Activated naive CD8-positive, alpha-beta T cell (primary cell): ENCODE data around the gene BLOC1S5.
"Not testable (repeated sequence)": the region's sequence is repeated elsewhere in the genome, so short reads cannot be mapped to it uniquely, and the experiment has no call there.

Experiments used
- H3K27ac Mint-ChIP-seq: one replicate; pipeline ENCODE4 v1.8.0; 2021; ENCODE audit warnings: mixed read lengths
- H3K27me3 Mint-ChIP-seq: one replicate; pipeline ENCODE4 v1.8.0; 2021; ENCODE audit warnings: mixed read lengths
- H3K36me3 Mint-ChIP-seq: one replicate; pipeline ENCODE4 v1.8.0; 2021; ENCODE audit warnings: mixed read lengths
- H3K4me1 Mint-ChIP-seq: one replicate; pipeline ENCODE4 v1.8.0; 2021; ENCODE audit warnings: low read depth, mixed read lengths
- H3K4me3 Mint-ChIP-seq: one replicate; pipeline ENCODE4 v1.8.0; 2021; ENCODE audit warnings: mild to moderate bottlenecking, mixed read lengths
- H3K9me3 Mint-ChIP-seq: one replicate; pipeline ENCODE4 v1.8.0; 2021; ENCODE audit warnings: low read depth, mixed read lengths

Gene BLOC1S5

GRCh38 chr6:8041913-8042583 is 22.1 kb downstream of the BLOC1S5 start:
- H3K9me3 Mint-ChIP-seq = peaks cover 16% of the 10 kb centered on the region
- H3K4me1 Mint-ChIP-seq = peaks cover 12% of the 10 kb centered on the region
- H3K4me3 Mint-ChIP-seq = no peak overlapping the region
- H3K27ac Mint-ChIP-seq = no peak overlapping the region
- H3K36me3 Mint-ChIP-seq = peaks cover 36% of the 10 kb centered on the region
- H3K27me3 Mint-ChIP-seq = no peaks in the 10 kb centered on the region

GRCh38 chr6:8034107-8034506 is 30.1 kb downstream of the BLOC1S5 start:
- peaks cover 61% of the 10 kb centered on the region for H3K4me1 Mint-ChIP-seq
- H3K4me3 Mint-ChIP-seq, H3K9me3 Mint-ChIP-seq, H3K27ac Mint-ChIP-seq, H3K27me3 Mint-ChIP-seq: not testable (repeated sequence)
- H3K36me3 Mint-ChIP-seq = peaks cover 35% of the 10 kb centered on the region

- Mint-ChIP-seq H3K4me1 (peaks cover 41% of the 10 kb centered on the region), H3K36me3 (peaks cover 31% of the 10 kb centered on the region), H3K27me3 (no peaks in the 10 kb centered on the region)
These were observed 33.3 kb downstream of the BLOC1S5 start for GRCh38 chr6:8030920-8031319.

GRCh38 chr6:8029243-8029870 is 34.8 kb downstream of the BLOC1S5 start:
- Mint-ChIP-seq H3K27ac (no peak overlapping the region), H3K36me3 (peaks cover 24% of the 10 kb centered on the region), H3K27me3 (no peaks in the 10 kb centered on the region), H3K9me3 (no peaks in the 10 kb centered on the region), H3K4me3 (no peak overlapping the region), H3K4me1 (peaks cover 35% of the 10 kb centered on the region)

More at GRCh38 chr6:8030920-8031319, 33.3 kb downstream of the BLOC1S5 start:
- no peaks in the 10 kb centered on the region for H3K9me3 Mint-ChIP-seq
- H3K27ac Mint-ChIP-seq = no peak overlapping the region
- no peak overlapping the region for H3K4me3 Mint-ChIP-seq

- peaks cover 35% of the 10 kb centered on the region for H3K4me1 Mint-ChIP-seq
- H3K9me3 Mint-ChIP-seq = no peaks in the 10 kb centered on the region
- H3K27ac Mint-ChIP-seq = no peak overlapping the region
- H3K4me3 Mint-ChIP-seq = no peak overlapping the region
- no peaks in the 10 kb centered on the region for H3K27me3 Mint-ChIP-seq
- peaks cover 24% of the 10 kb centered on the region for H3K36me3 Mint-ChIP-seq
These were observed 36.1 kb downstream of the BLOC1S5 start for GRCh38 chr6:8027965-8028651.

- no peak overlapping the region for H3K27ac Mint-ChIP-seq
- H3K27me3 Mint-ChIP-seq = no peaks in the 10 kb centered on the region
- peaks cover 19% of the 10 kb centered on the region for H3K36me3 Mint-ChIP-seq
- H3K4me1 Mint-ChIP-seq = peaks cover 24% of the 10 kb centered on the region
- H3K9me3 Mint-ChIP-seq = no peaks in the 10 kb centered on the region
- no peak overlapping the region for H3K4me3 Mint-ChIP-seq
These were observed 37.4 kb downstream of the BLOC1S5 start for GRCh38 chr6:8026800-8027199.

- Mint-ChIP-seq H3K4me1 (peaks cover 12% of the 10 kb centered on the region), H3K27ac (no peak overlapping the region), H3K27me3 (no peaks in the 10 kb centered on the region), H3K9me3 (no peaks in the 10 kb centered on the region), H3K36me3 (peaks cover 26% of the 10 kb centered on the region), H3K4me3 (no peak overlapping the region)
These were observed 39.0 kb downstream of the BLOC1S5 start for GRCh38 chr6:8025191-8025590.

- Mint-ChIP-seq H3K9me3 (no peaks in the 10 kb centered on the region), H3K4me3 (no peak overlapping the region), H3K36me3 (peaks cover 25% of the 10 kb centered on the region), H3K27ac (no peak overlapping the region), H3K4me1 (peaks cover 4% of the 10 kb centered on the region), H3K27me3 (no peaks in the 10 kb centered on the region)
These were observed 40.6 kb downstream of the BLOC1S5 start for GRCh38 chr6:8023638-8024037.

- Mint-ChIP-seq H3K4me3 (no peak overlapping the region), H3K27me3 (no peaks in the 10 kb centered on the region), H3K9me3 (no peaks in the 10 kb centered on the region), H3K27ac (no peak overlapping the region), H3K36me3 (peaks cover 17% of the 10 kb centered on the region), H3K4me1 (peaks cover 10% of the 10 kb centered on the region)
These were observed 44.1 kb downstream of the BLOC1S5 start for GRCh38 chr6:8020083-8020482.

- Mint-ChIP-seq H3K4me3 (peak overlapping the region; percentile 79), H3K9me3 (no peaks in the 10 kb centered on the region), H3K27ac (peak overlapping the region; percentile 84), H3K4me1 (peaks cover 10% of the 10 kb centered on the region), H3K36me3 (peaks cover 22% of the 10 kb centered on the region), H3K27me3 (no peaks in the 10 kb centered on the region)
These were observed 46.5 kb downstream of the BLOC1S5 start for GRCh38 chr6:8017705-8018104.

- Mint-ChIP-seq H3K27me3 (no peaks in the 10 kb centered on the region), H3K36me3 (peaks cover 22% of the 10 kb centered on the region), H3K9me3 (no peaks in the 10 kb centered on the region), H3K4me1 (peaks cover 10% of the 10 kb centered on the region), H3K27ac (peak overlapping the region; percentile 84), H3K4me3 (peak overlapping the region; percentile 79)
These were observed 46.9 kb downstream of the BLOC1S5 start for GRCh38 chr6:8017276-8017701.

GRCh38 chr6:8014947-8015346 is 49.2 kb downstream of the BLOC1S5 start:
- Mint-ChIP-seq H3K36me3 (peaks cover 16% of the 10 kb centered on the region), H3K27ac (no peak overlapping the region), H3K4me1 (peaks cover 10% of the 10 kb centered on the region), H3K27me3 (no peaks in the 10 kb centered on the region), H3K9me3 (no peaks in the 10 kb centered on the region), H3K4me3 (no peak overlapping the region)

- peaks cover 10% of the 10 kb centered on the region for H3K4me1 Mint-ChIP-seq
- no peak overlapping the region for H3K4me3 Mint-ChIP-seq
- H3K36me3 Mint-ChIP-seq = peaks cover 15% of the 10 kb centered on the region
- no peaks in the 10 kb centered on the region for H3K9me3 Mint-ChIP-seq
- no peak overlapping the region for H3K27ac Mint-ChIP-seq
- H3K27me3 Mint-ChIP-seq = no peaks in the 10 kb centered on the region
These were observed 50.4 kb downstream of the BLOC1S5 start for GRCh38 chr6:8013763-8014162.

- H3K36me3 Mint-ChIP-seq = peaks cover 4% of the 10 kb centered on the region
- no peak overlapping the region for H3K4me3 Mint-ChIP-seq
- H3K27me3 Mint-ChIP-seq = no peaks in the 10 kb centered on the region
- H3K4me1 Mint-ChIP-seq = peaks cover 6% of the 10 kb centered on the region
- H3K27ac Mint-ChIP-seq = no peak overlapping the region
- no peaks in the 10 kb centered on the region for H3K9me3 Mint-ChIP-seq
These were observed 58.0 kb downstream of the BLOC1S5 start for GRCh38 chr6:8006208-8006607.

GRCh38 chr6:8005136-8005535 is 59.1 kb downstream of the BLOC1S5 start:
- Mint-ChIP-seq H3K4me3 (no peak overlapping the region), H3K4me1 (peaks cover 6% of the 10 kb centered on the region), H3K36me3 (peaks cover 5% of the 10 kb centered on the region), H3K9me3 (no peaks in the 10 kb centered on the region), H3K27ac (no peak overlapping the region), H3K27me3 (no peaks in the 10 kb centered on the region)
